ENCODE data around the gene ATP4B. TPM values are rescaled to one million over a fixed set of nuclear protein-coding genes. Genes with fewer than 3 reads are reported as not detected.
A peak's percentile ranks its signal among the peaks of the same experiment; 100 is the strongest.

The ATP4B gene
- total RNA-seq, 1 donor from 2014 or later = not detected

DNA sequence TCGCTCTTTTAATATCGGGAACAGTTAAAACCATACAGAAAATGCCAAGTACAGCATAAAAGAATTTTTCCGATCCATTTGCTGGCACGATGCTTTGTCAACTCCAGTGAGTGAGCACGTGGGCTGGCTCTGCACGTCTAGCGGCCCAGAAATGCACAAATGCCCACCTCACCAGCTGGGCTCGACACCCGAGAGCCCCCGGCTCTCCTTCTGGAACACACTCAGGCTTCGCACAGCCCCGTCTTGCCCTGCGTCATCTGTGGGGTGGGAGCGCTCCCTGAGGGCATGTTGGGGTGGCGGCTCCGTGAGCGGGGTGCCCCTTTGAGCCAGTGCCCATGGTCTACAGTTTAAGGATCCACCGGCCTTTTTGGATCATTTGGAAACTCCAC is 24.5 kb downstream of the ATP4B start:
- Histone ChIP-seq H3K36me3 (no peaks in the 10 kb centered on the region), H3K9ac (no peak overlapping the region), H4K20me1 (ENCODE audit: low read depth) (peaks cover 15% of the 10 kb centered on the region), H3F3A (ENCODE audit: low read depth) (no peaks in the 10 kb centered on the region), H3K4me1 (no peaks in the 10 kb centered on the region), H3K27me3 (no peaks in the 10 kb centered on the region), H3K9me3 (ENCODE audit: low read depth) (no peaks in the 10 kb centered on the region), H3K27ac (no peak overlapping the region), H2AFZ (replicated peaks) (no peak overlapping the region), H3K4me3 (no peak overlapping the region), H3K4me2 (no peak overlapping the region), H3K79me2 (ENCODE audit: low read depth) (peaks cover 15% of the 10 kb centered on the region)
- no peaks in the 10 kb centered on the region for H3K27me3 Mint-ChIP-seq (ENCODE audit: insufficient read depth, low read depth)
- TF ChIP-seq EZH2phosphoT487 (IDR thresholded peaks at IDR 0.05) (no peak), EZH2 (IDR thresholded peaks at IDR 0.05) (no peak)
- TF ChIP-seq, protein P1, sequence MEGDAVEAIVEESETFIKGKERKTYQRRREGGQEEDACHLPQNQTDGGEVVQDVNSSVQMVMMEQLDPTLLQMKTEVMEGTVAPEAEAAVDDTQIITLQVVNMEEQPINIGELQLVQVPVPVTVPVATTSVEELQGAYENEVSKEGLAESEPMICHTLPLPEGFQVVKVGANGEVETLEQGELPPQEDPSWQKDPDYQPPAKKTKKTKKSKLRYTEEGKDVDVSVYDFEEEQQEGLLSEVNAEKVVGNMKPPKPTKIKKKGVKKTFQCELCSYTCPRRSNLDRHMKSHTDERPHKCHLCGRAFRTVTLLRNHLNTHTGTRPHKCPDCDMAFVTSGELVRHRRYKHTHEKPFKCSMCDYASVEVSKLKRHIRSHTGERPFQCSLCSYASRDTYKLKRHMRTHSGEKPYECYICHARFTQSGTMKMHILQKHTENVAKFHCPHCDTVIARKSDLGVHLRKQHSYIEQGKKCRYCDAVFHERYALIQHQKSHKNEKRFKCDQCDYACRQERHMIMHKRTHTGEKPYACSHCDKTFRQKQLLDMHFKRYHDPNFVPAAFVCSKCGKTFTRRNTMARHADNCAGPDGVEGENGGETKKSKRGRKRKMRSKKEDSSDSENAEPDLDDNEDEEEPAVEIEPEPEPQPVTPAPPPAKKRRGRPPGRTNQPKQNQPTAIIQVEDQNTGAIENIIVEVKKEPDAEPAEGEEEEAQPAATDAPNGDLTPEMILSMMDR (IDR thresholded peaks at IDR 0.05) = no peak
- H3K36me3 Mint-ChIP-seq = peaks cover 46% of the 10 kb centered on the region
- DNase-seq (ENCODE audit: low spot score) = no peak
- H3K9me3 Mint-ChIP-seq = no peaks in the 10 kb centered on the region
- H3K27ac Mint-ChIP-seq = no peak overlapping the region
- H3K4me1 Mint-ChIP-seq = peaks cover 13% of the 10 kb centered on the region
- no peak overlapping the region for H3K4me3 Mint-ChIP-seq

DNA sequence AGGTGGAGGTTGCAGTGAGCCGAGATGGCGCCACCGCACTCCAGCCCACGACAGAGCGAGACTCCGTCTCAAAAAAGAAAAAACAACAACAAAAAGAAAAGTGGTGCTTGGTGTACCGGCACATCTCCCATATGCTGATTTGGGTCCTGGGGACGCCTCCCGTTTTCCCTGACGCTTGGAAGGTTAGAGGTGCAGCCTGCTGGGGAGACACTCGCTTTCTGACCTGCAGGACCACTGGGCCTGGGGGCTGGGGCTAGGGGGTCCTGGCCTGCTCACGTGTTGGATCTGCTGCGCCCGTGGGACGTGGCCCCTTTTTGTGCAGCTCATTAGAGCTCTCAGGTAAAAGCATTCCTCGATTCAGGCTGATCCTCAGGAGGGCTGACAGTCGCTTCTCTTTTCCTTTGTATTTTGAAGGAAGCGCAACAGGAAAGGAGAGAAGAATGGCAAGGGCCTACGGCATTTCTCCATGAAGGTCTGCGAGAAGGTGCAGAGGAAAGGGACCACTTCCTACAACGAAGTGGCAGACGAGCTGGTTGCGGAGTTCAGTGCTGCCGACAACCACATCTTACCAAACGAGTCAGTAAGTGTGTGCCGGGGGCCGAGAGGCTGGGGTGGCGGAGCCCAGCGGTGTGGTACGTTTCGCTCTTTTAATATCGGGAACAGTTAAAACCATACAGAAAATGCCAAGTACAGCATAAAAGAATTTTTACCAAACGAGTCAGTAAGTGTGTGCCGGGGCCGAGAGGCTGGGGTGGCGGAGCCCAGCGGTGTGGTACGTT is 25.1 kb downstream of the ATP4B start:
- Histone ChIP-seq H3K9me3 (ENCODE audit: low read depth) (no peaks in the 10 kb centered on the region), H4K20me1 (ENCODE audit: low read depth) (peaks cover 15% of the 10 kb centered on the region), H3K36me3 (no peaks in the 10 kb centered on the region), H3K4me1 (no peaks in the 10 kb centered on the region), H3K9ac (no peak overlapping the region), H3K4me2 (no peak overlapping the region), H3K4me3 (no peak overlapping the region), H3K27me3 (no peaks in the 10 kb centered on the region), H2AFZ (replicated peaks) (no peak overlapping the region), H3F3A (ENCODE audit: low read depth) (no peaks in the 10 kb centered on the region), H3K27ac (no peak overlapping the region), H3K79me2 (ENCODE audit: low read depth) (peaks cover 17% of the 10 kb centered on the region)
- Mint-ChIP-seq H3K27me3 (ENCODE audit: insufficient read depth, low read depth) (no peaks in the 10 kb centered on the region), H3K36me3 (peaks cover 45% of the 10 kb centered on the region), H3K27ac (no peak overlapping the region), H3K9me3 (no peaks in the 10 kb centered on the region), H3K4me1 (peaks cover 16% of the 10 kb centered on the region), H3K4me3 (no peak overlapping the region)
- no peak for TF ChIP-seq EZH2phosphoT487 (IDR thresholded peaks at IDR 0.05)
- TF ChIP-seq, protein P1 (IDR thresholded peaks at IDR 0.05) = no peak
- no peak for TF ChIP-seq EZH2 (IDR thresholded peaks at IDR 0.05)
- no peak for DNase-seq (ENCODE audit: low spot score)

DNA sequence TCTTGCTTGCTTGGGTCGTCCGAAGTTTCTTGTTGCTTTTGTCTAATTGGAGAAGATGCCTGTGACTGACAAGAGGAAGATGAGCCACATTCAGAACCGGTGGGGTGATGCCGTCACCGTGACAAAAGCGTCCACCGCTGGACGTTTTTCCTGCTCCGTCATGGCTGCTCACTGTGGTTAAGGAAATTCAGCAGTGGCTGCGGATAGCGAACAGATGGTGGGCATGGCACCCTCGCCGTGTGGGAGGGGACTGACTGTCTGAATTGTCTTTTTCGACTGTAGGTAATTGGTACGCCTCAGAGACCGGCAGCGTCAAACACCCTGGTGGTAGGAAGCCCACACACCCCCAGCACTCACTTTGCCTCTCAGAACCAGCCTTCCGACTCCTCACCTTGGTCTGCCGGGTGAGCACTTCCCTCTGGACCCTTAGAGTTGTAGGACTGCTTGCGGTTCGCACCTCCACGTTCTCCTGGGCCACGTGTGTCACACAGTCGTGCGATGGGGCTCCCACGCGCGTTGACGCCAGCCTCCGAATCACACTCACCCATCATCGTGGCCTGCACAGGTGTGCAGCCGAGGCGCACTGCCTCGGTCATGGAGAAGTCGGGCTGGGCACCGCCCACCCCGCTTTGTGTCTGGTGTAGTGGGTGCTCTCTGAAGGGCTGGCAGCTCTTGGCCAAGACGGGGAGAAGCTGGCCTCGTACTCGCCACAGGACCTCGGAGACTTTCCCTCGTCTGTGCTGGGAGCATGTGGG is 26.5 kb downstream of the ATP4B start:
- Histone ChIP-seq H3K4me2 (no peak overlapping the region), H3K27me3 (no peaks in the 10 kb centered on the region), H3K9me3 (ENCODE audit: low read depth) (no peaks in the 10 kb centered on the region), H3K36me3 (no peaks in the 10 kb centered on the region), H3K9ac (no peak overlapping the region), H3K4me3 (no peak overlapping the region), H3K4me1 (no peaks in the 10 kb centered on the region), H2AFZ (replicated peaks) (no peak overlapping the region), H3K27ac (no peak overlapping the region), H3K79me2 (ENCODE audit: low read depth) (peaks cover 31% of the 10 kb centered on the region), H3F3A (ENCODE audit: low read depth) (no peaks in the 10 kb centered on the region), H4K20me1 (ENCODE audit: low read depth) (peaks cover 15% of the 10 kb centered on the region)
- DNase-seq (ENCODE audit: low spot score) = no peak
- Mint-ChIP-seq H3K27ac (peak overlapping the region; percentile 3), H3K4me3 (no peak overlapping the region), H3K27me3 (ENCODE audit: insufficient read depth, low read depth) (no peaks in the 10 kb centered on the region), H3K9me3 (no peaks in the 10 kb centered on the region), H3K36me3 (peaks cover 36% of the 10 kb centered on the region), H3K4me1 (peaks cover 20% of the 10 kb centered on the region)
- TF ChIP-seq, protein P1 (IDR thresholded peaks at IDR 0.05) = no peak
- TF ChIP-seq EZH2phosphoT487 (IDR thresholded peaks at IDR 0.05) (no peak), EZH2 (IDR thresholded peaks at IDR 0.05) (no peak)
